GM12872 (cell line): Measurements from ENCODE around the gene POLR2C.

Experiments
- TF ChIP-seq, protein P1 (sequence below): IDR thresholded peaks from 3 replicates; pipeline ENCODE4 v1.5.1; 2011; ENCODE audit warnings: low read depth, mild to moderate bottlenecking, low read length, moderate library complexity; ENCODE audit not compliant: insufficient read depth

POLR2C gene

DNA sequence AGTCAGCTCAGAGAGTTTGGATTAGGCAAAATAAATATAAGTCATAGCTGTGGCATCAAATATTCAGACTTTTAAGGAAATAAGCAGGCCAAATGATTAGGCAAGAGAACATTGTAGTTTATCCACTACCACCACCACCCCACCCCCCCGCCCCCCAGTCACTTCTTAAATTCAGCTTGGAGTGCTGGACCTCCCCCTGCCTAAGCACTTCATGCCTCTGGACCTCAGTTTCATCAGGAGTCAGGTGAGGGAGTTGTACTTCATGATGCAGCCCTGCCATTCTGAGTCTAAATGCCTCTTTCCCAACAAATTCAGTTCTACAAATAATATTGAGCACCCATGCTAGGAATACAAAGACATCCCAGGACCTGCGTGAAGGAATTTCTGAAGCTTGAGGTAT, 2.0 kb downstream of the POLR2C start:
- TF ChIP-seq, protein P1, sequence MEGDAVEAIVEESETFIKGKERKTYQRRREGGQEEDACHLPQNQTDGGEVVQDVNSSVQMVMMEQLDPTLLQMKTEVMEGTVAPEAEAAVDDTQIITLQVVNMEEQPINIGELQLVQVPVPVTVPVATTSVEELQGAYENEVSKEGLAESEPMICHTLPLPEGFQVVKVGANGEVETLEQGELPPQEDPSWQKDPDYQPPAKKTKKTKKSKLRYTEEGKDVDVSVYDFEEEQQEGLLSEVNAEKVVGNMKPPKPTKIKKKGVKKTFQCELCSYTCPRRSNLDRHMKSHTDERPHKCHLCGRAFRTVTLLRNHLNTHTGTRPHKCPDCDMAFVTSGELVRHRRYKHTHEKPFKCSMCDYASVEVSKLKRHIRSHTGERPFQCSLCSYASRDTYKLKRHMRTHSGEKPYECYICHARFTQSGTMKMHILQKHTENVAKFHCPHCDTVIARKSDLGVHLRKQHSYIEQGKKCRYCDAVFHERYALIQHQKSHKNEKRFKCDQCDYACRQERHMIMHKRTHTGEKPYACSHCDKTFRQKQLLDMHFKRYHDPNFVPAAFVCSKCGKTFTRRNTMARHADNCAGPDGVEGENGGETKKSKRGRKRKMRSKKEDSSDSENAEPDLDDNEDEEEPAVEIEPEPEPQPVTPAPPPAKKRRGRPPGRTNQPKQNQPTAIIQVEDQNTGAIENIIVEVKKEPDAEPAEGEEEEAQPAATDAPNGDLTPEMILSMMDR = no peak

DNA sequence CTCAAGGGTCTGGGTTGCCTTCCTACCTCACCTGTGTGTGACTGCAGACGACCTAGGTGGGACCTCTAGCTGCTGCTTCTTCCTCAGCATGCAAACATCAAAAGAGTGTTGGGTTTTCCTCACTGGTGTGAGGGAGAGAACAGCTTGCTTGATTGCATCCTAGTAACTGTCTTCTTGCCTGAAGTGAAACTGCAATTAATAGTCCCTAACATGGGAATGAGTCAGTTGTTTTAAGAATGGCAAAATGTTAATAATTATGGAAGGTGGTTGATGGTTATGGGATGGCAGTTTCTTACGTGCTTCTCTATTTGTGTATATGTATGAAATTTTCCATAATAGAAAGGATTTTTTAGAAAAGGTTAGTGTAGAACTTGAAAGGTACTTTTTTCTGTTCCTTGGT, 5.9 kb downstream of the POLR2C start:
- TF ChIP-seq, protein P1 = no peak

- TF ChIP-seq, protein P1 = no peak
These were observed 6.6 kb downstream of the POLR2C start for GRCh38 chr16:57469046-57469445.

DNA sequence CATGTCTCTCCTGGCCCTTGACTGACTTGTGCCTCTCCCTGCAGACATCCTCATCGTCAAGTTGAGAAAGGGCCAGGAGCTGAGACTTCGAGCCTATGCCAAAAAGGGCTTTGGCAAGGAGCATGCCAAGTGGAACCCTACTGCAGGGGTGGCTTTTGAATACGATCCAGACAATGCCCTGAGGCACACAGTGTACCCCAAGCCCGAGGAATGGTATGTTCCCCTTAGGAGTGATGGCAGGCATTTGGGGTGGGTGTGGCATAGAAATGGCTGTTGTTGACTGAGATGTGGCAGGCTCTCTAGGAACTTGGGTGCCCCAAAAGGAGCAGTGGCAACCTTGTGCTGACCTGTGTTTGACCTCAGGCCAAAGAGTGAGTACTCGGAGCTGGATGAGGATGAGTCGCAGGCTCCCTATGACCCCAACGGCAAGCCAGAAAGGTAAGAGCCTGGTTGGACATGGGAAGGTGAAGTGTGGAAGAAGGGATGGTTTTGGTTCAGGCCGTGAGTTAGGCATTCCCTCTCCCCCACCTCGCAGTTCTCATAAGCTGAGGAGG, 7.5 kb downstream of the POLR2C start:
- TF ChIP-seq, protein P1 = no peak

DNA sequence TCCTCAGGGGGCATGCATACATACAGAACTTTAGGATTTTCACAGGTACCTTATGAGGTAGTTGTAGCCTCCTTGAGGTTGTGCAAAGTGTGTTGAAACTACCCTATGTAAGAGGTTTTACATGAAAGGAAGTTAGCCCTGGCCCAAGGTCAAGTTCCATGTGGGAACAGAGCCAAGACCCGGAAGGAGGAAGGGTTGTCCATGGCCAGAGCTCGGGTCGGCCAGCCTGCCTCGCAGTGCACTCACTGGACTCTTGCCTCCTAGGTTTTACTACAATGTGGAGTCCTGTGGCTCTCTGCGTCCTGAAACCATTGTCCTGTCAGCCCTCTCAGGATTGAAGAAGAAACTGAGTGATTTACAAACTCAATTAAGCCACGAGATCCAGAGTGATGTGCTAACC, 8.2 kb downstream of the POLR2C start:
- TF ChIP-seq, protein P1 = no peak

DNA sequence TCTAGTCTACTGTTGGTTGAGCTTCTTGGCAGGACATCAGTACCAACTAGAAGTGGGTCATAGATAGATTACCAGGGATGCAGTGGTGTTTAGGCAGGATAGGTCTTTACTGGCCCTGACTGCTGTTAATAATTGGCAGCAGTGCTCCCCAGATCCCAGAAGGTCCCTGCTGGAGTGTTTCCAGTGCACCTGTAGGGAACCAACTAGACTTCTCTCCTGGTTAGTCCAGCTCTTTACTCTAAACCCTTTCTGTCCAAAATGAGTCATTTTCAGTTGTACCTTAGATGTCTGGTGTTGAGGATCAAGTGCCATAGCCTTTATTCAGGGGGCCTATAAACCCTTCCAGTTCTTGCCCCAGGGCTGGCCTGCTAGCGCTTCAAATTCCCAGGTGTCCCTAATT, 8.7 kb downstream of the POLR2C start:
- TF ChIP-seq, protein P1 = no peak

- TF ChIP-seq, protein P1 = no peak
These were observed 9.6 kb downstream of the POLR2C start for GRCh38 chr16:57471852-57472664.
